Iris pigment epithelial cell (primary cell): Measurements from ENCODE around the gene CDH13.
A peak's percentile ranks its signal among the peaks of the same experiment; 100 is the strongest.

Experiments
- DNase-seq: peaks from one replicate; pipeline ENCODE4 v3.0.0-alpha.2; 2011; ENCODE audit warnings: low read depth

The CDH13 gene

DNA sequence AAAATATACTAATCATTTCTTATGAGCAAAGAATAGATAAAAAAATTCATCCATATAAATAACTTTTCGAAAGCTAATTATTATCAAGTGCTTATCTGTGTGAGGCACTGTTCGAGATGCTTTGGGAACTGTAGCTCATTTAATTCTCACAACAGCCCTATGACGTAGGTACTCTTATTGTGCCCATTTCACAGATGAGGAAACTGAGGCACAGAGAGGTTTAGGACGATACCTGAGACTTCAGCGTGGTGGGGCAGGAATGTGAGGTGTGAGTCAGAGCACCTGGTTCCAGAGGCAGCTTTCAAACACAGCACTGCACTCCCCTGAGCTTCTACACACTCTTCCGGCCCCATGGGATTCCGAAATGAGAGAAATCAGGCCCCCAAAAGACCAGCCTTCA lies 995.2 kb downstream of the CDH13 start:
- no peak for DNase-seq

DNA sequence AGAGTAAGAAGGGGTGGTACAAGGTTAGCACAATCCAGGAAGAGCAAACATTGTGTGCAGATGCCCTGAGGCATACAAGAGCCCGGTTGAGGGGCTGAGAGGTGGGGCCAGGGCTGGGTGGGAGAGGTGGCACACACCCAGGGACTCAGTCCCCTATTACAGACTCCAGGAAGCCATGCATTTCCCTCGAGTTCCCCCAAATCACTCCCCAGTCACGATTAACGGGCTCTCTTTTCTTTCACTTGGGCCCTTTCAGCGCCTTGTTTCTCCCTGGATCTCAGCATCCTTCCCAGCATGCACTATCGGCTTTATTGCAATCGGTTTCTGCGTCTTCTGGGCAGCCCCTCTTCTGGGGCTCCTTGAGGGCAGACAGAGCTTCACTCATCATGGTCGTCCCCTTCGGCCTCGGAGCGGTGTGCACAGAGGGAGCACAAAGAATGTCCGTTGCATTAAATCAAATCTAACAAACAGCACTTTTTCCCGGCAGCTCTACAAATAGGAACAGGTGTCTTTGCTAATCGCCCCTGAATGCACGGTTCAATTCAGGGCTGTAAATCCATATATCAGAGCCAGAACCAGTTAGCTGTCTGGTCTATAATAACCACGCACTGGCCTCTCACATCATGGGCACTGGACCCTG lies 996.4 kb downstream of the CDH13 start:
- DNase-seq, result no peak

DNA sequence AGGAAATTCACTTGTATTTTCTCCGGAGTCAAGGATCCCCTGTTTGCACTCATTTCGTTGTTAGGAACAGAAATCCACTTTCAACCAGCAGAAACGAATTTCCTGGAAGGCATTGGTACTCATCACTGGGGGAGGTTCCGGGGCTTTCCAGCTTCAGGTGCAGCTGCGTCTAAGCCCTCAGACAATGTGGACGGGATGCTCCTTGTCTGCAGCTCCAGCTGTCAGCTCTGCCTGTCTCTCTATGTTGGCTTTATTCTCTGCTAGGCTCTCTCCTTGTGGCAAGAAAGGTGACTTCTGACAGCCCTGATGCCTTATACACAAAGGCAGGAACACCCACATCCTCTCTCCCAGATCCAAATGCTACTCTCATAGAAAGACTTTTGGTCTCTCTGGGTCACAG lies 997.1 kb downstream of the CDH13 start:
- DNase-seq, result no peak

DNA sequence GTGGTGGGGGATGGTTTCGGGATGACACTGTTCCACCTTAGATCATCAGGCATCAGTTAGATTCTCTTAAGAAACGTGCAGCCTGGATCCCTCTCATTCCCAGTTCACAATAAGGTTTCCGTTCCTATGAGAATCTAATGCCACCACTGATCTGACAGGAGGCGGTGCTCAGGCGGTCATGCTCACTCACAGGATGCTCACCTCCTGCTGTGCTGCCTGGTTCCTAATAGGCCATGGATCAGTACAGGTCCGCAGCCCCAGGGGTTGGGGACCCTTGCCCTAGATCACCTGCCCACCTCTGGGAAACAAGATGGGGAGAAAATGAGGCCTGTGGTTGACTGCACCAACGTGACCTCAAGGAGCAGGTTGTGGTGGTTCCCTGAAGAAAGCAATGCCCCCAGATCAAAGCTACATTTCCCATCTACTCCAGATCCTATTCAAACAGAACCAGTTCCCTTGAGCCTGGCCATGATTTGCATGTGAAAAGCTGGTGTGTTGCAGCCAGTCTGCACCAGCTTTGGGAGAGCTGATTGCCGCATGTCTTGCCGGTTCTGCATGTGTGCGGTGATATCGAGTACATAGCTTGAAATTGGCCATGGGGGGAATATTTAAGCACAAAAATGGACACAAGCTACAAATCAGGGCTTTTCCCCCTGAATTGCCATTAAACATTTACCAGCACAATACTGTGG lies 997.8 kb downstream of the CDH13 start:
- DNase-seq, result no peak

DNA sequence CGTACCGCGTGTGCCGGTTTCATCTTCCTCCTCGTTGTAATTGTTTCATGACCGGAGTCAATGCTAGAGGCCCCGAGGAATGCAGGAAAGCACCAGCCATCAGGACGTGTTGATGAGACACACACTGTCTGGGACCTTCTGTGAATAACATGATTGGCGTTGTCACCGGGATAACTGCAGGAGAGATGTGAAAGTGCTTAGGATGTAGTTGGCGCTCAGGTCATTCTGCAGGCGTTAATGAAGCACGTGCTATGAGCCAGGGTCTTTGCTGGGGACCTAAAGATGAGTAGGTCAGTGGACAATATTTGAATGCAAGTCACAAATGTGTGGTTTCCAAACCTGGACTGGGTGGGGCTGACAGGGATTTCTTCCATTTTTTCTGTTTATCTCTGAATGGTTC lies 999.4 kb downstream of the CDH13 start:
- DNase-seq, result no peak

DNA sequence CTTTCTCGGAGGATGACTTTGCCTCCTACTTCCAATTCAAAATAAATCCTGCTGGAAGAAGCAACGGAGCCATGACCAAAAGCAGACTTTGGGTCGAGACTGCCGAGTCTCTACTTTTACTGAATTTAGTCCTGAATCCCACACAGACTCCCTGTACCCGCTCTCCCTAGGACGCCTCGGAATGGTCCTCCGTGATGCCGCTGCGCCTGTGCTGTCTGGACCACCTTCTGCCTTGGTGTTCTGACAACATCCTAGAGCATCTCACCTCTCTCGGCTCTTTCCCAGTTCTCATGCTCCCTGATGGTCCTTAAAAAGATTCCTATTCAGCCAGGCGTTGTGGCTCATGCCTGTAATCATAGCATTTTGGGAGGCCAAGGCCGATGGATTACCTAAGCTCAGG lies 999.9 kb downstream of the CDH13 start:
- DNase-seq, result no peak

DNA sequence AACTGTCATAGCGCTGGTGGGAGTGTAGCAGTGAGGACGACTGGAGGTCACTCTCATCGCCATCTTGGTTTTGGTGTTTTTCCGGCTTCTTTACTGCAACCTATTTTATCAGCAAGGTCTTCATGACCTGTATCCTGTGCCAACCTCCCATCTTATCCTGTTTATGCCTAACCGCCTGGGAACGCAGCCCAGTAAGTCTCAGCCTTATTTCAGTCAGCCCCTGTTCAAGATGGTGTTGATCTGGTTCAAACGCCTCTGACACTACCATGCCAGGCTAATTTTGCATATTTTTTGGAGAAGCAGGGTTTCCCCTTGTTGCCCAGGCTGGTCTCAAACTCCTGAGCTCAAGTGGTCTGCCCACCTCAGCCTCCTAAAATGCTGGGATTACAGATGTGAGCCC lies 1001.2 kb downstream of the CDH13 start:
- DNase-seq, result no peak

DNA sequence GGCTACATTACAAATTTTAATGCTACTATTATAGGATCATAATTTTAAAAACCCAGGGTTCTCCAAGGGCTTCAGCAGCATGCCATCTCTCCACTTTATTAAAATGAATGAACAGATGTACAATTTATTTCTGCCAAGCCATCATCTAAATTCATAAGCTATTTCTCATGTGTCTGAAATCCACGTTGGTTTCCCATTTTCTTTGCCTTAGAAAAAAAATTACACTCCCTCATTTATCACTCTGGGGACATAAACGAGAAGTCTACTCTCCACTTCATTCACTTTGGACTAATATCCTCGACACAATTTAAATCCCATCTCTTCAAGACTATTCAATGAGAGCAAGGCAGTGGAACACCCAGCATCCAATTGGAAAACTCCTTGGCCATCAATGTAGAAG lies 1002.7 kb downstream of the CDH13 start:
- DNase-seq, result no peak

DNA sequence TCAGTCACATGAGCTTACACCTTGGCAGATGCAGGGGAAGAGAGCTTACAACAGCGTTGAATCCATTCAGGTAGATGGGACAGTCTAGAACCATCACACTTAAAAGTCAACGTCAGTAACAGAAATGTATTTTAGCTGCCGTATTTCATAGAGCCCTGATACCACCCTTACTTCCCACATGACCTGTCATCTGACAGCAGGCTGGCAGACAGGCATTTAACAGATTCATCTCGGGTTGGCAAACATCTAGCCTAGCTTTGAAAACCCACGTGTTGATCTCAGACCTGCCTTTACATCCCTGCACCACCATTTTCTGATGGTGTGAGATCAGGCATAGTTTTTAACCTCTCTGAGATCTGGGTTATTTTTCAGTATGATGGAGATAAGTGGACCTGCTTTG lies 1003.1 kb downstream of the CDH13 start:
- no peak for DNase-seq

DNA sequence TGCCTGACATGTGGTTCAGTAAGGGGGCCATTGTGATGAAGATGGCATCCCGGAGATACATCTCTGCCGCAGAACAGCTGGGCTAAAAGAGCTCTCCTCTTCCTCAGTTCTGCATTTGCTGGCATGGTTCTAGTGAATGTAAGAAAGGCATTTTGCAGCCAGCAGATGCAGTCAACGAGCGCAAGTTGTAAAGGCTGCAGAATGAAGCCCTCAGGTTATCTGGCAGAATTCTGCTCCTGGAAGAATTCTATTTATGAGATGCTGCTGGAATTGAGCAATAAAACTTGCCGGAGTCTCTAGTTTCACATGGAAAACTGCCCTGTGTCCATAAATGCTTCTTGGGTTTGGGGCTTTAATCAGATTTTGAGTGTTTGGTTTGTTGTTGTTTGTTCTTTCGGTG lies 1004.2 kb downstream of the CDH13 start:
- DNase-seq, result no peak

DNA sequence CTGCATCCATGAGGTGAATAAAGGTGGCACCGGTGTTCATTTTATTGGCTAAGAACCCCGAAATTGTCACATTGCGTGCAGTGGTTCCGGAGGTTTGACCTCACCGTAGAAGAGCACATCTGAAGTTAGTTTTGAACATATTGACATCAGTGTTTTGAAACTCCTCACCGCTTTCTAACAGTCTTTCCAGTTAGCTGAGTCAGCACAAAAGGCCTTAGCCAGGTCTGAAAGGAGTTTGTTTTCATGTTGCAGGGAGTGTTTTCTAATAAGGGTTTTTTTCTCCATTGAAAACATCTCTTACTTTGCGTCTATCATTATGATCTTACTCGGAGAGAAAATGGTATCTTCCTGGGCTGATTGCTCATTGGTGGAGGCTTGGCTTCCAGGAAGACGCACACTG lies 1006.5 kb downstream of the CDH13 start:
- DNase-seq, result no peak

DNA sequence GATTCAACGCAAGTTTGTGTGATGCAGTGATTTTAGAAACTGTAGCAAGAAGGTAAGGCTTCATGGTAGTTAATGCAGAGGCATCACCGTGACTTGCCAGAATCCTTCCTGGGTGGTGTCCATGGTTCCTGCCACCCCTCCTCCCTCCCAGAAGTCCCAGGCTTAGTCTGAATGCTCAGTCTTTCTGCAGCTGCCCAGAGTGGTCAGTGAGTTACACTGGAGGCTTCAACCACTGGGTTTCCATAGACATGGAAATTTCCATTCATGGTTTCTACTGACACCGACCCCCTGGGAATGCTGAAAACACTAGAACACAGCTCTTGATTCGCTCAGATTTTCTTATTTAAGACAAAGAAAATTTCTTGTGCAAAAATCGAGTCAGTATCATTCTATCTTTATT lies 1021.6 kb downstream of the CDH13 start:
- no peak for DNase-seq

DNA sequence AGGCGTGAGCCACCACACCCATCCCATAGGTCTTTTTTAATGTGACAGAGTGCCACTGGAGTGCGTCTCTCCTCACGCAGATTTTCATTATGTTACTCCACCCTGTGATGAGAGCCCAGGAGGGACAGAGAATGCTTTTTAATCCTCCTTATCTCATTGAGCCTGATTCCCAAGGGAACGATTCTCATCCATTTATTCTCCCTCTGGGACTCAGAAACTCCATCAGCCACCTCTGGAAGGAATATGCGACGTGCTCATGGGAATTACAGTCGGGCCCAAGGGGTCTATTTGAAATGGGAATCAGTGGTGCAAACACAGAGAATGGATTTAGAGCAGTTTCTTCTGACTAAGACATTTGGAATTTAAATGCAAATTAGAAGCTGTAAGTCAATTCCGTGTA lies 1025.1 kb downstream of the CDH13 start:
- no peak for DNase-seq

DNA sequence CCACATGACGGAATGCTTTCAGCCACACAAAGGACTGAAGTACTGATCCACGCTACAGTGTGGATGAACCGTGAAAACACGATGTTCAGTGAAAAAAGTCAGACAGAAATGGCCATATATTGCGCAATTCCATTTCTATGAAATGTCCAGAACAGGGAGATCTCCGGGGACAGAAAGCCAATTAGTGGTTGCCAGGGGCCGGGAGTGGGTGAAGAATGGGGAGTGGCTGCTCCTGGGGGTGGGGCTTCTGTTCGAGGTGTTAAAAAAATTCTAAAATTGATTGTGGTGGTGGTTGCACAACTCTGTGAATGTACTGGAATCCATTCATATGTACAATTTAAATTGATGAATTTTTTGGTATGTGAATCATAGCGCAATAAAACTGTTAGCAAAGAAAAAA lies 1026.2 kb downstream of the CDH13 start:
- peak; percentile 18 for DNase-seq

DNA sequence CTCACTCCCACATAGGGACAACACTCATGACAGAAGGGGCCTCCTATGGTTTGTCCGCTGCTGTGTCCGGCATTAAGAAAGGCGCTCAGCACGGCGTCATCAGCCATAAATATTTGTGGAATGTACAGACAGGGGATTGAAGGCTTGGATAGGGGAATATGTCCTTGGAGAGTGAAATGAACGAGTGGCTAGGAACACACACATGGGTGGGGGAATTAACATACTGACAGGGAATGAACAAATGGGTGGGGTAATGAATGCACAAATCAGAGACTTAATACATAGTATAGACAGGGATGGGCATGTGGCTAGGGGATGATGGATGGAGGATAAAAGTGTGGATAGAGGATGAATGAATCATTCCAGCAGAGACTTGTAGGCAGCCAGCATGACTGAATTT lies 1027.0 kb downstream of the CDH13 start:
- peak; percentile 57 for DNase-seq

DNA sequence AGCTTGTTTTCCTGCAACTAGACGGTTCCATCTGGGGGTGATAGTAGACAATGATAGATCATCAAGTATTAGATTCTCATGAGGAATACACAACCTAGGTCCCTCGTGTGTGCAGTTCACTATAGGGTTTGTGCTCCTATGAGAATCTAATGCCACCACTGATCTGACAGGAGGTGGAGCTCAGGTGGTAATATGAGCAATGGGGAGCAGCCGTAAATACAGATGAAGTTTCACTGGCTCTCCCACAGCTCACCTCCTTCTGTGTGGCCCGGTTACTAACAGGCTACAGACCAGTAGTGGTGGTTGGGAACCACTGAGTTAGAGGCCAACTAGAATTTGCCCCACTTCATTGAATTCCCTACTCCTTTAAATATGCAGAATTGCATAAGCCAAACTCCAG lies 1033.5 kb downstream of the CDH13 start:
- DNase-seq, result no peak

DNA sequence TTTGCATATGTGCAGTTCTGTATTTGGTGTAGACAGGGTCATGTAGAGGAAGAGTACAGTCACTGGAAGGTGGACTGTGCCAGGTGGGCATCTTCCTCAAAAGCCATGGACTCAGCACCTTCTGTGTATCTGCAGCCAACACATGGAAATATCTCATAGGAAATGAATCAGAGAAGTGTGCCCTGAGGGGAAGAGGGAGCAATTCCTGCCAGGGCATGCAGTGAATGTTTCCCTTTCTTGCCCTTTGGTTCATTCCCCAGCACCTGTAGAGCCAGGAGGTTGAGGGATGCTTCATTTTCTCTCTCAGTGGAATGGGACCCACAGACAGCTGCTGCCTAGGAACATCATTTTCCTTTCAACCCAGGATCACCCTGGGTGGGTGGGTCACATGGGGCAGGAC lies 1034.9 kb downstream of the CDH13 start:
- no peak for DNase-seq

DNA sequence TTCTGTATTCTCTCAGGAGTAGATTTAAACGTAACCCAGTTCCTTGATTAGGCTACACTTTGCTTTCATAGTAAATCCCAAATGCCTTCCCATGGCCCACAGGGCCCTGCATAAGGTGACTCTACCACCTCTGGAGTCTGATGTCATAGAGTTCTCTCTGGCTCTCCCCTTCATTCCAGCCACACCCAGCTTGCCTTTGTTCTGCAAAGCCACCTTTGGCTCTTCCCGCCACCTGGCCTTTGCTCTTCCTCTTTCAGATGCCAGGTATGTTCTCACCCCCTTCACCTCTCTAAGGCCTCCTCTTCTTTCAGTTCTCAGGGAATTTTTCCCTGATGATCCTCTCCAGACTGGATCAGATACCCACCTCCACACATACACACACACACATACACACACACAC lies 1039.7 kb downstream of the CDH13 start:
- no peak for DNase-seq

DNA sequence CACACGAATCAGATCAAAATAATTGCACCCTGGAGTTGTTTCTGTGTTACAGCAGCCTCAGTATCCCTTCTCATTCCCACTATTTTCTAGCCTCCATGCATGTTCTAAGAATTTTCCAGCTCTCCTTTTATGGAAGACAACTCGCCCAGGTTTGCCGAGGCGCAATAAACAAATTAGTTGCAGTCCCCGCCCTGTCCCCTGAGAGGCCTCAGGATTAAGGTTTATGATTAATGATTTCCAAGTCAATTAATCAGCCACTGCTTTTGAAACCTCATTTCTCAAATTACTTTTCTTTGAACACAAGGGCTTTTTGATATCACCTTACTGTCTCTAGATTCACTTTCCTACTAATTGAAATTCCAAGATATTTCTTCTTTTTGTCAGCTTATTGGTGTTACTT lies 1042.7 kb downstream of the CDH13 start:
- DNase-seq, result no peak

DNA sequence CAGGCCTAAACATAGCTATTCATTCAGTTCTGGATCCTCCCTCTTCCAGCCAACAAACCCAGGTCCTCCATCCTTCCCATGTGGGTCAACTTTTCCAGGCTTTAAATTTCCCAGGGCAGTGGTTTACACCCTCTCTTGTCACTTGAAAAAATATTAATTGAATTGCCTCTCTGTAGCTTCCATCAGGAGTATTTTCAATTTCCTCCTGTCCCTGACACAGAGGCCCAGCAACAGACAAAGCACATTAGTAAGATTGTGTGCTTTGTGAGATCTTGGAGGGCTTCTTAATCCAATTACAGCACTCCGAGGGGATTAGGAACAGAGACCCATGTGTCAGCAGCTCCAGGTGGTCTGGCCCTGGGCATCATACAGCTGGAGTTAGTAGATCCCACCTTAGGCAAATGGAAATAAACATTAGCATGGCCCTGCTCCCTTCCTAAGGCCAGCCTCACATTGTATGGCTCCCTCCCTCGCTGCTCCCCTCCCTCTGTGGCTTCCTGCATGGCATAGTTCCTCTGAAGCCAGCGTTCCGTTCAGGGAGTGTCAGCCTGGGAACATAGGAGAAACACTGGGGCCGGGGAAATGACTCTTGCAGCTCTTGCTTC lies 1048.3 kb downstream of the CDH13 start:
- DNase-seq, result peak; percentile 21

DNA sequence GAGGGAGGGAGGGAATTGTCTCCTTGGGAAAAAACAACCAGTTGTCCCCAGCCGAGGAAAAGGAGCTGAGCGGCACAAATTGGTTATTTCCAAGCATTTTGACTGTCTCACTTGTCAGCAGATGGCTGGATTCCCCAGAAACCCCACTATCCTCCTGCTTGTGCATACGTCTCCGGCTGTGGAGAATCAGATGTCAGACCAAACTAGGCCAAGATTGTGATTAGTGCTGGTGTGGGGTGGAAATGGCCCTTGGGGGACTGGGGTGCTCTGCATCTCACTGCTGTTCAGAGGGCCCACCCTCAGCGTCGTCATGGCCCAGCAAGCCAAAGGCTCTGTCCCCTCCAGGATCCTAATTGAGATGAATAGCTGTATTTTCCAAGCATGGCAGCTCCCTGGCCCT lies 1049.3 kb downstream of the CDH13 start:
- DNase-seq, result no peak

DNA sequence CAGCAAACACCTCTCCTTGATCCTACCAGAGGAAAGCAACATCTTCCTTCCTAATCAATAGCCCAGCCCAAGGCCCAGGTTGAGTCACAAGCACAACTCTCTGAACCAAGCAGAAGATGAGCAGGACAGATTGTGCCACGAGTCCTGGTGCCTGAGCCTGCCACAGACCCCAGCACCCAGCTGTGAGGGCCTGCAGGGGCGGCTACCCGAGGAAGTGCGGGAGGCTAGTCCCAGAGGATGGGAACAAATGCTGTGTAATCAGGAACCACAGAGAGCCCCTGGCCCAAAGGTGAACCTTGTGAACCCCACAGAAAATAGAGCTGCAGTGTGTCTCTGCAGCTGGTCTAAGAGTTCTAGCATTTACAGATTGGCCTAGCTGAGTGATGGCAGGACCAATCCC lies 1054.2 kb downstream of the CDH13 start:
- DNase-seq, result no peak

DNA sequence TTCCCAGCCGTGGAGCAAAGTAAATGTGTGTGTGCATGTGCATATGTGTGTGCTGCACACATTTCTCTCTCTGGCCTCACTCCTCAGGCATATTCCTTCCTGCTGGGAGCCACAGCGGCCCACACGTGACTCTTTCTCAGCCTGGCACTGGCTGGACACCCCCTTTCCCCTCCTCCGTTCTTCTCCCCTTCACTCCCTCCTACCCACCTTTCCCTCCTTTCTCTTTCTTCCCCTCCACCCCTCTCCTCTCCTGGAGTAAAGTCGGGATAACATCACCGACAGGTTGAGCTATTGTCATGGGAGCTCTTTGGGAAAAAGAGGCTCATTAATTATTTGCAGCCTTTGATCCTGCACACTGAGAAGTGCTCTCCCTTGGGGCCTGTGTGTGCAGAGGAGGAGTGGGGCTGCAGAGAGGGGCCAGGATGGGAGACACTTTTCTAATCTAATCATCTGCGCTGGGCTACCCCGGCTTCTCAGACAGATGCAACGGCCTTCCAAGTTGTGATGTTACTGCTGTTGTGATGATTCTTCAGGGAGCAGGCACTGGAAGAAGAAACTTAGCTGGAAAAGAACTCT lies 1054.7 kb downstream of the CDH13 start:
- DNase-seq, result no peak
